ENCODE data around the gene THSD7B. TPM values are rescaled to one million over a fixed set of nuclear protein-coding genes. Genes with fewer than 3 reads are reported as not detected.

The THSD7B gene
- total and polyA plus RNA-seq, 7 donors = 0.03 to 0.67 (median 0.13) TPM; not detected in 1

DNA sequence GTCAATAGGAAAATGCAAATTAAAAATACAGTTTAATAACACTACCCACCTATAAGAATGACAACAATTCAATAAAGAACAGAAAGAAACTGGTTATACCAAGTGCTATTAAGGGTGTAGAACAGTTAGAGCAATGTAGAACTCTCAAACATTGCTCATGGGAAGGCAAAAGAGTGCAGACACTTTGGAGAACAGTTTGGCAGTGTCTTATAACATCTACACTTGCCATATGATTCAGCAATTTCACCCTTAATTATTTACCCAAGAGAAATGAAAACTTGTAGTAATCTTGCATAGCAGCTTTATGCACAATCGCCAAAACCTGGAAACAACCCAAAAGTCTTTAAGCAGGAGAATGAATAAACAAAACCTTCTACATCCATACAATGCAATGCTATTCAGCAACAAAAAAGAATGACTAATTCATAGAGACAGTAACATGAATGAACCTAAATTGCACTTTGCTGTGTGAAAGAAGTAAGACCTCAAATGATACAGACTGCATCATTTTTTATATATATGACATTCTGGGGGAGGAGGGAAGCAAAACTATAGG lies 455.2 kb downstream of the THSD7B start:
- WGBS, 3 donors = 19 to 38% (median 29%) methylated on average over 1 of the region's 1 CpG
- H3K27ac ChIP-seq = no peak overlapping the region

DNA sequence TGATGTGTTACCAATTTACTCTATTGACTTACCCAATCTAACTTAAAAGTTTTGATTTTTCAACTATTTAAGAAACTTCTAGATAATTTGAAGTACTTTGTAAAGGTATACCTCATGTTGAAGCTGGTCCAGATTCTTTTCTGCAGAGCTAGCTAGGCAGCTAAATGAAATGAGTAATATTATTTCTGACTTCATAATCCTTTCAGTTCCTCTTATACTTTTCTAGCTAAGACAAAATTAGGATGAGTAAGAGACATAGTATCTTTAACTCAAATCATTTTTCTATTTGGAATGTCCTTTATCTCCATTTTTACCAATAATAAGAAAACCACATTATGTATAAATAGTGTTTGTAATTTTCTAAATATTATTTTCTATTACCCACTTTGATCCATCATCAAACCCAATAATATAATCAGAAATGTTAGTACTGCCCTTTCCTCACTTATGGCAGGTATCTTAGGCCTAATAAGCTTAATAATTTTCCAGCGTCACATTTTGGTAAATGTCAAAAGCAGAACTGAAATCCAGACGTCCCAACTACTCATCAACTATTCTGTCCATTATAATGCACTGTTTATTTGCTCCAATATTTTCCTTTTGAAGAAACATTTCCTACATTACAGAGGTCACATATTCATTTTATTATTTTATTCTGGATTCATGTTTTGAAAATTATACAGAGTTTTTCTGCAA lies 456.6 kb downstream of the THSD7B start:
- 67 to 68% (median 68%) methylated on average over 2 of the region's 2 CpGs for WGBS, 3 donors
- no peaks in the 10 kb centered on the region for H3K36me3 ChIP-seq (ENCODE audit: insufficient read depth in 1 of 2, low read depth in 1 of 2)
- TF ChIP-seq, protein P1, sequence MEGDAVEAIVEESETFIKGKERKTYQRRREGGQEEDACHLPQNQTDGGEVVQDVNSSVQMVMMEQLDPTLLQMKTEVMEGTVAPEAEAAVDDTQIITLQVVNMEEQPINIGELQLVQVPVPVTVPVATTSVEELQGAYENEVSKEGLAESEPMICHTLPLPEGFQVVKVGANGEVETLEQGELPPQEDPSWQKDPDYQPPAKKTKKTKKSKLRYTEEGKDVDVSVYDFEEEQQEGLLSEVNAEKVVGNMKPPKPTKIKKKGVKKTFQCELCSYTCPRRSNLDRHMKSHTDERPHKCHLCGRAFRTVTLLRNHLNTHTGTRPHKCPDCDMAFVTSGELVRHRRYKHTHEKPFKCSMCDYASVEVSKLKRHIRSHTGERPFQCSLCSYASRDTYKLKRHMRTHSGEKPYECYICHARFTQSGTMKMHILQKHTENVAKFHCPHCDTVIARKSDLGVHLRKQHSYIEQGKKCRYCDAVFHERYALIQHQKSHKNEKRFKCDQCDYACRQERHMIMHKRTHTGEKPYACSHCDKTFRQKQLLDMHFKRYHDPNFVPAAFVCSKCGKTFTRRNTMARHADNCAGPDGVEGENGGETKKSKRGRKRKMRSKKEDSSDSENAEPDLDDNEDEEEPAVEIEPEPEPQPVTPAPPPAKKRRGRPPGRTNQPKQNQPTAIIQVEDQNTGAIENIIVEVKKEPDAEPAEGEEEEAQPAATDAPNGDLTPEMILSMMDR (IDR thresholded peaks at IDR 0.05) = no peak
- H3K27me3 ChIP-seq (ENCODE audit: insufficient read depth in 3 of 3, low read length in 2 of 3) = no peaks in the 10 kb centered on the region
- no peak for DNase-seq
- H3K4me1 ChIP-seq = no peaks in the 10 kb centered on the region
- no peak overlapping the region for H3K4me3 ChIP-seq
- H3K27ac ChIP-seq = no peak overlapping the region
- no peaks in the 10 kb centered on the region for H3K9me3 ChIP-seq
- ATAC-seq = no peak
- intact Hi-C loops (cut with DNase I) = no loop called here

More for the DNA sequence above, 455.2 kb downstream of the THSD7B start:
- Histone ChIP-seq H3K4me3 (no peak overlapping the region), H3K4me1 (no peaks in the 10 kb centered on the region), H3K27me3 (ENCODE audit: insufficient read depth in 3 of 3, low read length in 2 of 3) (no peaks in the 10 kb centered on the region), H3K36me3 (ENCODE audit: insufficient read depth in 1 of 2, low read depth in 1 of 2) (no peaks in the 10 kb centered on the region), H3K9me3 (no peaks in the 10 kb centered on the region)
- TF ChIP-seq, protein P1 (IDR thresholded peaks at IDR 0.05) = no peak
- intact Hi-C loops (cut with DNase I) = no loop called here
- ATAC-seq (no peak), DNase-seq (no peak)

DNA sequence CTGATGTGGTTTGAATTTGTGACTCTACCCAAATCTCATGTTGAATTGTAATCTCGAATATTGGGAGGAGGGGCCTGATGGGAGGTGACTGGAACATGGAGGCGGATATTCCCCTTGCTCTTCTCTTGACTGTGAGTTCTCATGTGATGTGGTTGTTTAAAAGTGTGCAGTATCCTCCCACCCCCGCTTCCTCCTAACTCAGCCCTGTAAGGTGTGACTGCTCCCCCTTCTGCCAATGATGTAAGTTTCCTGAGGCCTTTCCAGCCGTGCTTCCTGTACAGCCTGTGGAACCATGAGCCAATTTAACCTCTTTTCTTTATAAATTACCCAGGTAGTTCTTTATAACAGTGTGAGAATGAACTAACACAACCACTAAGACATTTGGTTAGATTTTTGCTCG lies 458.4 kb downstream of the THSD7B start:
- H3K27me3 ChIP-seq (ENCODE audit: insufficient read depth in 3 of 3, low read length in 2 of 3) = no peaks in the 10 kb centered on the region
- ATAC-seq (no peak), DNase-seq (no peak)
- intact Hi-C loops (cut with DNase I) = no loop called here
- TF ChIP-seq, protein P1 (IDR thresholded peaks at IDR 0.05) = no peak
- 67 to 73% (median 73%) methylated on average over 5 of the region's 5 CpGs for WGBS, 3 donors
- no peaks in the 10 kb centered on the region for H3K4me1 ChIP-seq
- H3K9me3 ChIP-seq = no peaks in the 10 kb centered on the region
- H3K36me3 ChIP-seq (ENCODE audit: insufficient read depth in 1 of 2, low read depth in 1 of 2) = no peaks in the 10 kb centered on the region
- H3K27ac ChIP-seq = no peak overlapping the region
- H3K4me3 ChIP-seq = no peak overlapping the region

DNA sequence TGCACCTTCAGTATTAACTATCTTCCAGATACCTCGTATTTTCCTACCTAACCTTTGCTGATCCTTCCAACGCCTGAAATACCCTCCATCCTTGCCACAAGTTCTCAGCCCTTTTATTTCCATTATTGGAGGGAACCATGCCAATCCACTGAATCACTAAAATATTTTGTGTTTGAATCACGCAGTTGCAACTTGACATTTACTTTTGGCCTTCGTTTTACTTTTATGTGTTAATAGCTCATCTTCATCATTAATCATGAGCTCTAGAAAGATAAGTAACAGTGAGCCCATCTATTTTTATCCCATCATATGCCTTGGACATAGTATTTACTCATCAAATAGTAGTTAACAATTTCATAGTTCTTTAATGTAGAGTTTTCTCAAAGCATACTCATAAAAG lies 463.2 kb downstream of the THSD7B start:
- no peak overlapping the region for H3K4me3 ChIP-seq
- TF ChIP-seq, protein P1 (IDR thresholded peaks at IDR 0.05) = no peak
- intact Hi-C loops (cut with DNase I) = no loop called here
- no peaks in the 10 kb centered on the region for H3K36me3 ChIP-seq (ENCODE audit: insufficient read depth in 1 of 2, low read depth in 1 of 2)
- WGBS, 3 donors = 54 to 79% (median 67%) methylated on average over 4 of the region's 4 CpGs
- H3K27ac ChIP-seq = no peak overlapping the region
- DNase-seq (no peak), ATAC-seq (no peak)
- no peaks in the 10 kb centered on the region for H3K27me3 ChIP-seq (ENCODE audit: insufficient read depth in 3 of 3, low read length in 2 of 3)
- no peaks in the 10 kb centered on the region for H3K4me1 ChIP-seq
- no peaks in the 10 kb centered on the region for H3K9me3 ChIP-seq
